K562 (cell line): ENCODE measurements around the gene POGLUT2. TPM values are rescaled to one million over a fixed set of nuclear protein-coding genes. Genes with fewer than 3 reads are reported as not detected.

Experiments used
- CHD4 ChIP-seq: fragments of 200-600 bp; sonication (generic); IDR thresholded peaks from 3 replicates; pipeline ENCODE4 v1.6.1; 2012; ENCODE audit warnings: low read depth, mild to moderate bottlenecking, mixed read lengths, low read length, inconsistent platforms; ENCODE audit not compliant: insufficient read depth, insufficient replicate concordance, poor library complexity, severe bottlenecking
- MGA ChIP-seq: fragments of 450-650 bp; IDR thresholded peaks from 2 replicates; pipeline ENCODE4 v1.6.1; 2016; ENCODE audit warnings: mild to moderate bottlenecking, moderate library complexity
- NCOA1 ChIP-seq: fragments of 450-650 bp; IDR thresholded peaks from 2 replicates; pipeline ENCODE4 v1.6.1; 2016; ENCODE audit warnings: low read depth
- PRDM10 ChIP-seq: fragments of 450-650 bp; IDR thresholded peaks from 2 replicates; pipeline ENCODE4 v1.6.1; 2018; ENCODE audit not compliant: partially characterized antibody
- RHOXF2B ChIP-seq: fragments of 250-450 bp; sonication (Bioruptor Pico); conservative IDR thresholded peaks from 2 replicates; pipeline ENCODE4 v1.5.1; 2021
- polyA plus RNA-seq, 8 experiments: library from polyadenylated mRNA; depleted of rRNA in 4 of 8; stranded (reverse) in 5 of 8; unstranded in 3 of 8; fragments of >200 nt; fragmentation: Nextera tagmentation in 2 of 8; fragmentation: Illumina TruSeq in 1 of 8; extraction: Ambion mirVana in 2 of 8; extraction: Trizol in 1 of 8; gene quantifications; 2 replicates each; pipeline versions ENCODE4 v1.2.1 to v1.2.3, GENCODE V29; 2011 to 2014; ENCODE audit warnings: inconsistent platforms in 1 of 8, missing spikeins in 1 of 8
- total RNA-seq, 7 experiments: library from RNA; depleted of rRNA in 6 of 7; stranded (reverse); fragments of >200 nt in 6 of 7; fragmentation: Illumina TruSeq in 2 of 7; extraction: Trizol in 2 of 7; gene quantifications; 2 replicates each; pipeline versions ENCODE4 v1.2.1 to v1.2.3, GENCODE V29; 2011 to 2021; ENCODE audit warnings: low replicate concordance in 1 of 7
- TF ChIP-seq, protein P1 (sequence below), 3 experiments: fragments of 200-800 bp in 1 of 3; fragments of 250-450 bp in 1 of 3; fragments of 450-650 bp in 1 of 3; sonication (Bioruptor Pico) in 1 of 3; sonication (Bioruptor generic) in 1 of 3; formaldehyde crosslinking in 1 of 3; IDR thresholded peaks; 2 replicates each; pipeline versions ENCODE4 v1.6.1 to v1.8.0; 2016 to 2022; ENCODE audit warnings: mild to moderate bottlenecking in 2 of 3, missing genetic modification characterization in 2 of 3, missing compliant biosample characterization in 1 of 3, moderate library complexity in 1 of 3

POGLUT2 gene
- total and polyA plus RNA-seq, 9 of the 15 experiments (the other 6 are each of a cell fraction or from before 2014, with no cell fraction given), result 3.8 to 11.8 (median 10.8) TPM

DNA sequence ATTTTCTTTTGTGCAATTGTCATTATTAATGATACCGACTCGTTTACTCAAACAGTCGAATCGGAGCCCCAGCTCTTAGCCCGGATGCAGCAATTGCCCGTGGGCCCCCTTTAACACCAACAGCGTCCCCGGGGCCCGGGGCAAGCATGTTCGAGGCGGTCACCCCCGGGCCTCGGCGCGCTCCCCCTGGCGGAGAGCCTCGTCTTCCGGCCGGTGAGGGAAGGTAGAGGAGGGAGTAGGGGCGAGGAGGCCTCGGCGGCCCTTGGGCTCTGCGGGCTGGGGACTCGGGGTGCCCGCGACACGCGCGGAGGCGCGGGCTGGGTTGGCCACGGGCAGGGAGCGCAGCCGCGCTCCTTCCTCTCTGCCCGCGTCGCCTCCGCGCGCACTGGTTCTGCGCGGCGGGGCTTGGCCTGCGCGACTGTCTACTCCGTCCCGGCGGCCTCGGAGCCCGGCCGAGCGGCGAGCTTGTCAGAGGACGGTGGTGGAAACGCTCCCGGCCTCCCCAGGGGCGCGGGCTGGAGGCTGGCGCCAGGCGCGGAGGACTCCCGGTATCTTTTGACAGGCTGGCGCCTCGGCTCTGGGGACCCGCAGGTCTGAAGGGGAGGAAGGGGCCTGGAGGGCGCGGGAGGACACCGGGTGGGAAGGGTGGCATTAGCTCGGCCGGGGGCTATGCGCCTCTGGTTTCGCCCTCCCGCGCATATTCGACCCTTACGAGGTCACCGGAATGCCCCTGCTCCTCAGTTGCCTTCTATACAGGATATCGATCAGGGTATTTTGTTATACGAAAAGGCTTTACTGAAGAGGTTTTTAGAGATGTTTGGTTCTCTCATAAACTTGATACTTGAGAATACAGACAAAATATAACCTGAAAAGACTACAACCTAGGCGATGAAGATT, 1.6 kb upstream of the POGLUT2 start (continued):
- TF ChIP-seq MGA (peak; percentile 49; the same call in 1 of the 2 replicates), NCOA1 (no peak), CHD4 (no peak), PRDM10 (no peak), RHOXF2B (no peak)
- TF ChIP-seq, protein P1, sequence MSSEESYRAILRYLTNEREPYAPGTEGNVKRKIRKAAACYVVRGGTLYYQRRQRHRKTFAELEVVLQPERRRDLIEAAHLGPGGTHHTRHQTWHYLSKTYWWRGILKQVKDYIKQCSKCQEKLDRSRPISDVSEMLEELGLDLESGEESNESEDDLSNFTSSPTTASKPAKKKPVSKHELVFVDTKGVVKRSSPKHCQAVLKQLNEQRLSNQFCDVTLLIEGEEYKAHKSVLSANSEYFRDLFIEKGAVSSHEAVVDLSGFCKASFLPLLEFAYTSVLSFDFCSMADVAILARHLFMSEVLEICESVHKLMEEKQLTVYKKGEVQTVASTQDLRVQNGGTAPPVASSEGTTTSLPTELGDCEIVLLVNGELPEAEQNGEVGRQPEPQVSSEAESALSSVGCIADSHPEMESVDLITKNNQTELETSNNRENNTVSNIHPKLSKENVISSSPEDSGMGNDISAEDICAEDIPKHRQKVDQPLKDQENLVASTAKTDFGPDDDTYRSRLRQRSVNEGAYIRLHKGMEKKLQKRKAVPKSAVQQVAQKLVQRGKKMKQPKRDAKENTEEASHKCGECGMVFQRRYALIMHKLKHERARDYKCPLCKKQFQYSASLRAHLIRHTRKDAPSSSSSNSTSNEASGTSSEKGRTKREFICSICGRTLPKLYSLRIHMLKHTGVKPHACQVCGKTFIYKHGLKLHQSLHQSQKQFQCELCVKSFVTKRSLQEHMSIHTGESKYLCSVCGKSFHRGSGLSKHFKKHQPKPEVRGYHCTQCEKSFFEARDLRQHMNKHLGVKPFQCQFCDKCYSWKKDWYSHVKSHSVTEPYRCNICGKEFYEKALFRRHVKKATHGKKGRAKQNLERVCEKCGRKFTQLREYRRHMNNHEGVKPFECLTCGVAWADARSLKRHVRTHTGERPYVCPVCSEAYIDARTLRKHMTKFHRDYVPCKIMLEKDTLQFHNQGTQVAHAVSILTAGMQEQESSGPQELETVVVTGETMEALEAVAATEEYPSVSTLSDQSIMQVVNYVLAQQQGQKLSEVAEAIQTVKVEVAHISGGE (CRISPR knock-in tag; IDR thresholded peaks at IDR 0.05), result no peak
